ENCODE data around the gene PPBP.
A peak's percentile ranks its signal among the peaks of the same experiment; 100 is the strongest.

PPBP gene

DNA sequence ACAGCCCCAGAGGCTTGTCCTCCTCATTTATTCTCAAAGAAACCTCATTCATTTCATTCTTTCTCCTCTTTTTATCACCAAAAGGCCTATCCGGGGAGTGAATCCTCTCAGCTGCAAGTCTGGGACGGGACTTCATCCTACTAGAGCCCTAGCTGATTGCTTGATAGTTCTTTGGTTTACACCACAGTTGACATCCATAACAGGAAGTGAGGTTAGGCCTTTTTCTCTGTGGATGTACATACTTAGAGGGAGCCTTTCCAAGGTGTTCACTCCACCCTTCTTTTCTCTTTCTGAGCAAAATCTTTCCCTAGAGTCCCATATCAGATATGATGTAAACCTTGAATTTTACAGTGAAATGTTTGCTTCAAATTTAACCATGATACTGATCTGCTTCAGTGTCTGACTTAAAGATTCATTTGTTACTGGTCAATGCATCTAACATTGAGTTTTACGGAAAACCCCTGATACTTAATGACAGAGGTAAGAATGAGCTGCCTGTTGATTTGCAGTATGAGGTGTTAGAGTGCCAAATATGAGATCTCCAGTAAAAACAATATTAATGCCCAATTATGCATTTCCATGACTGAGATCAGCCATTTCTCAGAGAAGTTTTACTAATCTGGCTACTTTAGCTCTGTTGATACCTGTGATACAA is 27.3 kb upstream of the PPBP start:
- Histone ChIP-seq H3K9me3 (ENCODE audit: control insufficient read depth, low read length) (no peaks in the 10 kb centered on the region), H3K4me3 (ENCODE audit: low read length) (no peak overlapping the region), H3K9ac (ENCODE audit: low read length) (no peak overlapping the region), H3K36me3 (ENCODE audit: control insufficient read depth, insufficient read depth, low read length) (no peaks in the 10 kb centered on the region), H3K27me3 (ENCODE audit: control insufficient read depth, insufficient read depth, low read length) (no peaks in the 10 kb centered on the region), H3K4me1 (ENCODE audit: control insufficient read depth, insufficient read depth, low read length) (peaks cover 14% of the 10 kb centered on the region)

DNA sequence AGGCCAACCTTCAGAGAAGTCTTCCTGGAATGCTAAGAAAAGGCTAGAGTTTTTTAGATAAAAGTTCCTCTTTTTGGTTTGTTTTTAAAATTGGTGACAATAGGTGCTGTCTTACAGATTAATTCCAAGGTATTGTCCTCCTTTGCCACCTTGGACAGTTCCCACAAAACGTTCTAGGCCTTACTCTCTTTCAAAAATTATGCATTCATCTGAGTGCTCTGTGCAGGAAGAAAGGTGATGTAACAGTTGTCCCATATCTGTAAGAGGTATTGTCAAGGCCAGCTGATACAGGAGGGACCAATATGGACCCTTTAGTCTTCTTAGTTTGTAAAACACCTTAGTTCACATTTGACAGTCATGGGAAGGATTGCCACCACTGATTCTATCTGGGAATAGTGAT is 26.3 kb upstream of the PPBP start:
- Histone ChIP-seq H3K27me3 (ENCODE audit: control insufficient read depth, insufficient read depth, low read length) (no peaks in the 10 kb centered on the region), H3K4me3 (ENCODE audit: low read length) (no peak overlapping the region), H3K4me1 (ENCODE audit: control insufficient read depth, insufficient read depth, low read length) (peaks cover 14% of the 10 kb centered on the region)

DNA sequence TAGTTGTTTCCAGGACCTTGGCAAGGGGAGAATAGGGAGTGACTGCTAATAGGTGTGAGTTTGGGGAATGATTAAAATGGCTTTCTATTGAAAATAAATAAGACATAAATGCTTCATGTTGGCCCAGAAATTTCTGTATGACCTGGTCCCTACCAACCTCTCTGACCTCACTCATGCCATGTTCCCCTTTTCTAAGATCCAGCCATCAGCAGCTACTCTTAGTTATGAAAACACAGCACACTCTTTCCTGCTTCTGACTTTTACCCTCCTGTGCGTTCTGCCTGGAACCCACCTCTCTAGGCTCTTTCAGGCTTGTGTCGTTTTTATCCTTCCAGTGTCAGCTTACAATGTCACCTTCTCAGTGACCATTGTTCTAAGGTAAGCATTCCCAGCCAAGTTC is 25.3 kb upstream of the PPBP start:
- Histone ChIP-seq H3K4me3 (ENCODE audit: low read length) (no peak overlapping the region), H3K9ac (ENCODE audit: low read length) (no peak overlapping the region), H3K36me3 (ENCODE audit: control insufficient read depth, insufficient read depth, low read length) (no peaks in the 10 kb centered on the region), H3K27me3 (ENCODE audit: control insufficient read depth, insufficient read depth, low read length) (no peaks in the 10 kb centered on the region), H3K4me1 (ENCODE audit: control insufficient read depth, insufficient read depth, low read length) (peaks cover 11% of the 10 kb centered on the region), H3K9me3 (ENCODE audit: control insufficient read depth, low read length) (no peaks in the 10 kb centered on the region)

More for the DNA sequence above, 26.3 kb upstream of the PPBP start:
- H3K36me3 ChIP-seq (ENCODE audit: control insufficient read depth, insufficient read depth, low read length) = no peaks in the 10 kb centered on the region
- H3K9ac ChIP-seq (ENCODE audit: low read length) = no peak overlapping the region
- H3K9me3 ChIP-seq (ENCODE audit: control insufficient read depth, low read length) = no peaks in the 10 kb centered on the region

DNA sequence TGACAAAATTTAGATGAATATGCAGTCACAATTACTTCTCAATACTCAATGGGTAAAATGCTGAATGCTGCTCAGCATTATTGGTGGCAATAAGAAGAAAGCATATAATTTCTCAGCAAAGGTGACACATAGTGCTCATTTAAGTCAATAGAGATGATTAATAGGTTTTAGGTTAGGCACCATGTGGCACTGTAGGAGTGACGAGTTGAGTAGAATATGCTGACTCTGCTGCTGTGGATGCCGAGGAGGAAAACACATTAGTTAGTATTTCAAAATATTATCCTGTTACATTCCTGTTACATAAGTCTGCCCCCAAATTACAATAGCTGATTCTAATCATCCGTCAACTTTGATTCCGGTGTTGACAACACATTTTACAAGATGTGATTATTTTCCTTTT is 24.1 kb upstream of the PPBP start:
- H3K9ac ChIP-seq (ENCODE audit: low read length) = no peak overlapping the region
- no peaks in the 10 kb centered on the region for H3K27me3 ChIP-seq (ENCODE audit: control insufficient read depth, insufficient read depth, low read length)
- peaks cover 11% of the 10 kb centered on the region for H3K4me1 ChIP-seq (ENCODE audit: control insufficient read depth, insufficient read depth, low read length)
- H3K4me3 ChIP-seq (ENCODE audit: low read length) = no peak overlapping the region
- no peaks in the 10 kb centered on the region for H3K36me3 ChIP-seq (ENCODE audit: control insufficient read depth, insufficient read depth, low read length)
- H3K9me3 ChIP-seq (ENCODE audit: control insufficient read depth, low read length) = no peaks in the 10 kb centered on the region

DNA sequence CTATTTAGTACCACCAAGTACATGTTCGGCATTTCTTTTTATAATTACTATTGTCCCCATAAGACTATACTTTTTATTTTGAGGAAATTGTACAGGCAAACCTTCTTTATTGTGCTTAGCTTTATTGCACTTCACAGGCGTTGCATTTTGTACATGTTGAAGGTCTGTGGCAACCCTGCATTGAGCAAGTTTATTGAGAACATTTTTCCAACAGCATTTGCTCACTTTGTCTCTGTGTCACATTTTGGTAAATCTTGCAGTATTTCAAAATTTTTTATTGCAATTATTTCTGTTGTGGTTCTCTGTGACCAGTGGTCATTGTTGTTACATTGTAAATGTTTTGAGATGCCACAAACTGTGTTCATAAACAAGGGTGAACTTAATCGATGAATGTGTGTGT is 21.3 kb upstream of the PPBP start:
- no peak overlapping the region for H3K4me3 ChIP-seq (ENCODE audit: low read length)
- H3K27me3 ChIP-seq (ENCODE audit: control insufficient read depth, insufficient read depth, low read length) = no peaks in the 10 kb centered on the region
- no peak overlapping the region for H3K9ac ChIP-seq (ENCODE audit: low read length)
- no peaks in the 10 kb centered on the region for H3K36me3 ChIP-seq (ENCODE audit: control insufficient read depth, insufficient read depth, low read length)
- peaks cover 5% of the 10 kb centered on the region for H3K4me1 ChIP-seq (ENCODE audit: control insufficient read depth, insufficient read depth, low read length)
- no peaks in the 10 kb centered on the region for H3K9me3 ChIP-seq (ENCODE audit: control insufficient read depth, low read length)

DNA sequence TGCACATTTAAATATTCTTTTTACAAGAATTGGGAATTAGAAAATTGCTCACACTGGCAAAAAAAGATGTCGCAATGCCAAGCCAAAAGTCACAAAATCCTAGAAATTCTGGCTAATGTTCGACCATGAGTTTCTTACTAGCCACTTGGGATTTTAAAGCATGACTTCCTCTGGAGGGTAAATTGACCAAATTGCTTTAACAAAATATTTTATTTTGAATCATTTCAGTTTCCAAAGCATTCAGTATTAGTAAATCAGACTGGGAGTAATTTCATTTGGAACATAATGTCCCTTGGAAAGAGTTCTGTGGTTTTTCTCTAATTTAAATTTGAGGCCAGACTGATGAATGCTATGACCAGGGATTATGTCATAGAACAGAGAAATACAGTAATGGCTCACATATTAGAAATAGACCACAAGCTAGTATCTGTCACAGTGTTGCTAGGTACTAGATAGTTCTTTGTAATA is 18.1 kb upstream of the PPBP start:
- H3K9ac ChIP-seq (ENCODE audit: low read length) = no peak overlapping the region
- no peaks in the 10 kb centered on the region for H3K27me3 ChIP-seq (ENCODE audit: control insufficient read depth, insufficient read depth, low read length)
- no peak overlapping the region for H3K4me3 ChIP-seq (ENCODE audit: low read length)
- no peaks in the 10 kb centered on the region for H3K36me3 ChIP-seq (ENCODE audit: control insufficient read depth, insufficient read depth, low read length)
- H3K9me3 ChIP-seq (ENCODE audit: control insufficient read depth, low read length) = no peaks in the 10 kb centered on the region
- H3K4me1 ChIP-seq (ENCODE audit: control insufficient read depth, insufficient read depth, low read length) = peaks cover 6% of the 10 kb centered on the region

DNA sequence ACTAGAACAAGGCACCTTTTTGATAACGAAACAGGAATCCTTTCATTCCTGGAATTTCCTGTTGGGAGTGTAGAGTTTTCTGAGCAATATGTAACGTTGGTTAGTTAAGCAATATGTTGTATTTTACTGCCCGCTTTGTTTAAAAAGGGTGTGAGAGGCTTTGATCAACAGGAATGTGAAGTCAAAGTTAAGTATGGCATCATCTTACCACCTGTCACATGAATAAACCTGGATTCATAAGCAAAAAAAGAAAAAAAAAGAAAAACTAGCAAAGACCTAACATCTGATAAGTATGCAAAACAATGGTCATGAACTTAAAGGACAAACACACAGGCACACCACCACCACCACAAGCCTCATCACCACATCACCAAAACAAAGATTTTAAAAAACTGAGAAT is 17.5 kb upstream of the PPBP start:
- H3K4me3 ChIP-seq (ENCODE audit: low read length) = no peak overlapping the region

DNA sequence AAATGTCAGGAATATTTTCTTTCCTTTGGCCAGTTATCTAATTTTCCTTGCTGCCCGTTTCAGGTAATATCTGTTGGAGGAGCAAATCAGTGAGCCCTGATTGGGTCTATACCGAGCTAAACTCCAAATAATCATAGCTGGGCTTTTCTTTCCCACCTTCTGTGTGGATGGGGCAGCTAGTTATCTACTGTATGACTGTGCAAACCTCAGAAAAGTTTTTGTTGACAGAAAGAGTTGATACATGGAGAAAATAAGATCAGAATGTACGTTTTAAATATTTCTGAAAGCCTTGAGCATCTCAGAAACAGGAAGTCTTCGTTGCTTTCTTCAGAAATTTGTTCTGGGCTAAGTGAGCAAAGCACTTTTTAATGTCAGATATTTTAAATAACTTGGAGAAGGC is 16.7 kb upstream of the PPBP start:
- Histone ChIP-seq H3K4me3 (ENCODE audit: low read length) (no peak overlapping the region), H3K4me1 (ENCODE audit: control insufficient read depth, insufficient read depth, low read length) (peaks cover 6% of the 10 kb centered on the region), H3K36me3 (ENCODE audit: control insufficient read depth, insufficient read depth, low read length) (no peaks in the 10 kb centered on the region), H3K9ac (ENCODE audit: low read length) (no peak overlapping the region), H3K9me3 (ENCODE audit: control insufficient read depth, low read length) (no peaks in the 10 kb centered on the region), H3K27me3 (ENCODE audit: control insufficient read depth, insufficient read depth, low read length) (no peaks in the 10 kb centered on the region)

More for the DNA sequence above, 17.5 kb upstream of the PPBP start:
- Histone ChIP-seq H3K9me3 (ENCODE audit: control insufficient read depth, low read length) (no peaks in the 10 kb centered on the region), H3K36me3 (ENCODE audit: control insufficient read depth, insufficient read depth, low read length) (no peaks in the 10 kb centered on the region), H3K4me1 (ENCODE audit: control insufficient read depth, insufficient read depth, low read length) (peaks cover 6% of the 10 kb centered on the region), H3K27me3 (ENCODE audit: control insufficient read depth, insufficient read depth, low read length) (no peaks in the 10 kb centered on the region), H3K9ac (ENCODE audit: low read length) (no peak overlapping the region)

DNA sequence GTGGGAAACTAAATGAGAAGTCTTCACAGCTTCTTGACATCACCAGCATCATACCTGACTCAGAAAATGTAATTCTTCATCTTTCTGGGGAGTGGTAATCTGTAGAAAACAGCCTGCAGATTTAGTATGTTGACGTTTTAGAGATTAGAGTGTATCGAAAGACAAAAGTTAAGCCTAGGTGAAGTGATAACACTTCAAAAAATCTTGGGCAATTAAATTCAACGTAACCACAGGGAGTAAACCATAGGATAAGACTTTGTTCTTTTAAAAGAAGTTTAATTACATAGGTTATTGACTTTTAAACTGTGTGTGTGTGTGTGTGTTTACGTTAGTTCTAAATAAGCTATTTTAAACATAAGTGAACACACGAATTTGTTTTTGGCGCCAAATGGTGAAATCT is 12.3 kb upstream of the PPBP start:
- no peak overlapping the region for H3K4me3 ChIP-seq (ENCODE audit: low read length)
- H3K27me3 ChIP-seq (ENCODE audit: control insufficient read depth, insufficient read depth, low read length) = peaks cover 13% of the 10 kb centered on the region
- H3K4me1 ChIP-seq (ENCODE audit: control insufficient read depth, insufficient read depth, low read length) = peaks cover 6% of the 10 kb centered on the region
- H3K36me3 ChIP-seq (ENCODE audit: control insufficient read depth, insufficient read depth, low read length) = no peaks in the 10 kb centered on the region
- no peak overlapping the region for H3K9ac ChIP-seq (ENCODE audit: low read length)
- H3K9me3 ChIP-seq (ENCODE audit: control insufficient read depth, low read length) = no peaks in the 10 kb centered on the region

DNA sequence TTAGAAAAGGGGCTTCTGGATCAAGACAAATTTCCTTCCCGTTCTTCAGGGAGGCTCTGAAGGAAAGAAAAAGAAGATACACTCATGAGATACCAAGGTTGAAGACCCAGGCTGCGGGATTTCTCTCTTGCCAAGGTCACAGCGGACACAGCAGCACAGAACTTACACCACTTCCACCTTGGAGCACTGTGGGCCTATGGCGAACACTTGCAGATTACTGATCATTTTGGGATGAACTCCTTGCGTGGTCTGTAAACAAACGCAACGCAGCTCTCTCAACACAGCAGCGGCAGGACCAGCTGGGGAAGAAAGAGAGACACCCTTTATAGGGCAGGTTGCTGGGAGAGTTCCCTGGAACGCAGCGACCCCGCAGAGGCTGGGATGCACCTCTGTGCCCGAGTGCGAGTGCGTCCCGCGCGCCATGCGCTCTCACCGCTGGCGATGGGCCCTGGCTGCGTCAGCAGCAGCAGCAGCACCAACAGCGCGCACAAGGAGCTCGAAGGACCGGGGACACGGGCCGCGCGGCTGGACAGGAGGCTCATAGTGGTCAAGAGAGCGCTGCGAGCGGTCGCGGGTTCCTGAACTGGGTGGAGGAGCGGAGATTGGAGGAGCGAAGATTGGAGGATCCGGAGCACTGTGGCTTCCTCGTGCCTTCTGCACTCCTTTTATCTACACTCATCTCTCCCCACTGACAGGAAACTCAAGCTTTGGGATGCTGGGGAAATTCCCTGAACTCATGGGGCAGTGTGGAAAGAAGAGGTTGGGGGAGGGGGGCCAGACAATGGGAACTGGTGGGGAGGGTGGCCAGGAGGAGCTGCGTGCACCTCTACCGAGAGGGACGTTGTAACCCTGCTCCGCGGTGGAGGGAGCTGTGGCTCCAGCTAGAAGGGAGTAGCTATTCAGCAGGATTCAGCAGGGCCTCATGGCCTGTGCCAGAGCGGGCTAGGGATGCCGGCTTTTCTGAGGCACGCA is 10.3 kb upstream of the PPBP start, which contains the start of gene CXCL5:
Gene CXCL5 (minus strand): TSS at position 638 of the 972 bp plus-strand sequence. CDS start 96 bp downstream, at position 542.
- Histone ChIP-seq H3K4me3 (ENCODE audit: low read length) (peak within 1 kb of the TSS; percentile 28), H3K36me3 (ENCODE audit: control insufficient read depth, insufficient read depth, low read length) (no peaks in the 10 kb centered on the region), H3K9me3 (ENCODE audit: control insufficient read depth, low read length) (no peaks in the 10 kb centered on the region), H3K27me3 (ENCODE audit: control insufficient read depth, insufficient read depth, low read length) (peaks cover 13% of the 10 kb centered on the region), H3K9ac (ENCODE audit: low read length) (peak within 1 kb of the TSS; percentile 24), H3K4me1 (ENCODE audit: control insufficient read depth, insufficient read depth, low read length) (no peaks in the 10 kb centered on the region)

DNA sequence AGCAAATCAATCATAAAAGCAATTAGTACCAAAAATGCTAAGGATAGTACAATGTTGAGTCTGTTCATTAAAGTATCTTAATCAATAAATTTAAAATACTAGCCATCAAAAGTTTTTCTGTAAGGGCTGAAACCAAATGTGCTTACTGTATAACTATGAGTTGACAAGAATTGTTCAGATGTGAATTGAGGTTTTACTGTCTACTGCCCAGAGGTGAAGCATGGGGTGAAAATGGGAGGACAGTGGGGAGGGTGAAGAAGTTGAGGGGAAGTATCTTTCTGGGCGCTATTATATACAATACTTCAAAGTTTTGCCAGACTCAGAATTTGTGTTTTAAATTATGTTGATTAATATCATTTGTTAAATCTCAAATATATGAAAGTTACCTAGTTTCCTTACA is 4.1 kb upstream of the PPBP start:
- Histone ChIP-seq H3K4me3 (ENCODE audit: low read length) (no peak overlapping the region), H3K36me3 (ENCODE audit: control insufficient read depth, insufficient read depth, low read length) (no peaks in the 10 kb centered on the region), H3K27me3 (ENCODE audit: control insufficient read depth, insufficient read depth, low read length) (no peaks in the 10 kb centered on the region), H3K9ac (ENCODE audit: low read length) (no peak overlapping the region), H3K9me3 (ENCODE audit: control insufficient read depth, low read length) (no peaks in the 10 kb centered on the region), H3K4me1 (ENCODE audit: control insufficient read depth, insufficient read depth, low read length) (no peaks in the 10 kb centered on the region)

DNA sequence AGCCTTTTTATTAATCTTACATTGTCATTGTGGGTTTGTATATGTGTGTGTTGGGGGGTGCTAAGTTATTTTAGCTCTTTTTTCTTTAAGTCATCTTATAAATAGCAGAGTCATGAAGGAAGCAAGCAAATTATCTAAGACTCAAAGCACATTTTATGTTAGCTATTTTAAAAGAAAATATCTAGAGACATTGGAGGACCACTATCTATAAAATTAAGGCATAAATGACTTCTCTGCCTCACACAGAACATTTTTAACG is 3.7 kb upstream of the PPBP start:
- Histone ChIP-seq H3K9me3 (ENCODE audit: control insufficient read depth, low read length) (no peaks in the 10 kb centered on the region), H3K27me3 (ENCODE audit: control insufficient read depth, insufficient read depth, low read length) (no peaks in the 10 kb centered on the region), H3K36me3 (ENCODE audit: control insufficient read depth, insufficient read depth, low read length) (no peaks in the 10 kb centered on the region), H3K9ac (ENCODE audit: low read length) (no peak overlapping the region), H3K4me3 (ENCODE audit: low read length) (no peak overlapping the region), H3K4me1 (ENCODE audit: control insufficient read depth, insufficient read depth, low read length) (no peaks in the 10 kb centered on the region)

Measured in mucosa of stomach (tissue), 1 donor.